Psoas muscle (tissue), 8 donors: ENCODE measurements around the gene C18orf63. TPM values are rescaled to one million over a fixed set of nuclear protein-coding genes. Genes with fewer than 3 reads are reported as not detected.

Source experiments
- ATAC-seq, 4 donors: fragments of 200-7000 bp; cut with Tn5 transposase; one replicate each; pipeline ENCODE4 v1.9.1; 2020; ENCODE audit warnings: moderate library complexity in 3 of 4, mild to moderate bottlenecking in 2 of 4
- DNase-seq, 2 donors: peaks; one replicate each; pipeline ENCODE4 v3.0.0-alpha.2; 2020
- H3K27ac ChIP-seq: fragments of 200-600 bp; one replicate; pipeline ENCODE4 v1.8.0; 2022
- H3K27me3 ChIP-seq, 3 donors: fragments of 200-600 bp in 1 of 3; one replicate each; pipeline versions ENCODE4 v1.6.1 to v1.8.0; 2013 to 2022; ENCODE audit warnings: low read length in 2 of 3, mild to moderate bottlenecking in 2 of 3, moderate library complexity in 1 of 3; ENCODE audit not compliant: insufficient read depth in 3 of 3
- H3K36me3 ChIP-seq, 2 donors: fragments of 200-600 bp in 1 of 2; one replicate each; pipeline versions ENCODE4 v1.6.1 to v1.8.0; 2013 to 2022; ENCODE audit warnings: low read depth in 1 of 2, mild to moderate bottlenecking in 1 of 2, moderate library complexity in 1 of 2; ENCODE audit not compliant: insufficient read depth in 1 of 2
- H3K4me1 ChIP-seq: fragments of 200-600 bp; one replicate; pipeline ENCODE4 v1.8.0; 2022
- H3K4me3 ChIP-seq: fragments of 200-600 bp; one replicate; pipeline ENCODE4 v1.8.0; 2022; ENCODE audit warnings: mild to moderate bottlenecking
- H3K9me3 ChIP-seq: fragments of 200-600 bp; one replicate; pipeline ENCODE4 v1.8.0; 2022
- CTCF ChIP-seq: fragments of 200-600 bp; IDR thresholded peaks from one replicate; pipeline ENCODE4 v1.8.0; 2022; ENCODE audit warnings: antibody characterized with exemption
- WGBS, 3 donors: extraction: QIAGEN DNeasy Blood & Tissue Kit; methylation state at CpG; one replicate each; pipeline versions ENCODE4 v1.1.6 to v1.1.7; 2013; 5-methylcytosine and 5-hydroxymethylcytosine counted together
- intact Hi-C, 2 donors: fragments of 100-400 bp; cut with DNase I; formaldehyde crosslinking; loops; one replicate each; pipeline versions ENCODE4 v1.11.0 to v1.14.2; 2022
- polyA plus RNA-seq, 3 donors: library from polyadenylated mRNA; stranded (reverse); fragments of 200-250 nt; gene quantifications; one replicate each; pipeline ENCODE4 v1.2.3, GENCODE V29; 2013
- total RNA-seq, 4 donors: library from RNA; stranded (reverse); fragmentation: NEBNext Ultra II Directional in 2 of 4; extraction: Animal tissue kit (Norgen Biotek cat#: 25700) in 2 of 4; gene quantifications; one replicate each; pipeline versions ENCODE4 v1.2.1 to v1.2.4, GENCODE V29; 2021 to 2023
- donor health status: healthy with polysubstance abuse.
- donor health status: DM: no; HTN: no; CAD: no; lungs with moderate emphysema.
- donor health status: Bipolar disorder and iron deficiency.
- donor health status: healthy.
- donor health status: DM: yes; HTN: yes; CAD: no.
- donor health status: DM: no; HTN: no; CAD: no.
- donor health status: DM: no; HTN: no; CAD: no.
- donor health status: DM: yes; HTN: yes; CAD: no.

C18orf63 gene
- total and polyA plus RNA-seq, 7 donors: not detected

- Histone ChIP-seq H3K4me3 (no peak overlapping the region), H3K27me3 (no peaks in the 10 kb centered on the region), H3K9me3 (no peaks in the 10 kb centered on the region), H3K4me1 (no peaks in the 10 kb centered on the region), H3K36me3 (no peaks in the 10 kb centered on the region), H3K27ac (no peak overlapping the region)
- TF ChIP-seq CTCF: no peak
- 57 to 66% (median 64%) methylated on average over 4 of the region's 4 CpGs for WGBS, 3 donors
- intact Hi-C loops: no loop called here
- no peak for DNase-seq
- no peak for ATAC-seq
Observed at GRCh38 chr18:74400813-74401212, 85.2 kb downstream of the C18orf63 start.

DNA sequence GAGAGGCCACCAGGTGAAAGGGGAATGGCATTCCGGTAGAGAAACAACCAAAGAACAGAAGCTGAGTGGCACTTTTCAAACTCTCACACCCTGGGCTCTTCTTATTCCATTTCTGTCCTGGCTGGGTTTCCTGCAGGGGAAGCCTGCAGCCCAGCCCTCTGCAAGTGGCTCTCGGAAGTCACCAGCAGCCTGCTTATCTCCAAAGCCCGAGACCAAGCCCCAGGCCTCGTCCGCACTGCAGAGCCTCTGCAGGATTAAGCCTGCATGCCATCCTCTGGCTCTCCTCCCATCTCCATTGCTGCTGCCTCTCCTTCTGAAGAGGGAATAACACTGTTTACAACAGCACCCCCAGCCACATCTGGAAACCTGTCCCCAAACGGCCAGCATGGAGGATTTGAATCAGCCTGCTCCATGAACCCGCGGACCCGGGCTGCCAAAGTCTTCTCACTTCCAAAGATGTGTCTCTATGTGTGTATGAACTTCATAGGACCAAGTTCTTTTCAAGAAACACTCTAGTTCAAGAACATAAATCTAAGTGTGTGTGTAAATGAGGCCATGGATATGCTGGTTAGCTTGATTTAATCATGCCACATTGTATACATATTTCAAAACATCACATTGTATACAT, 87.3 kb downstream of the C18orf63 start:
- no peaks in the 10 kb centered on the region for H3K27me3 ChIP-seq
- ATAC-seq (no peak), DNase-seq (no peak)
- intact Hi-C loops: no loop called here
- no peaks in the 10 kb centered on the region for H3K9me3 ChIP-seq
- 65 to 76% (median 71%) methylated on average over 9 of the region's 9 CpGs for WGBS, 3 donors
- no peak for TF ChIP-seq CTCF
- no peak overlapping the region for H3K4me3 ChIP-seq
- H3K36me3 ChIP-seq: no peaks in the 10 kb centered on the region
- no peaks in the 10 kb centered on the region for H3K4me1 ChIP-seq
- H3K27ac ChIP-seq: no peak overlapping the region

DNA sequence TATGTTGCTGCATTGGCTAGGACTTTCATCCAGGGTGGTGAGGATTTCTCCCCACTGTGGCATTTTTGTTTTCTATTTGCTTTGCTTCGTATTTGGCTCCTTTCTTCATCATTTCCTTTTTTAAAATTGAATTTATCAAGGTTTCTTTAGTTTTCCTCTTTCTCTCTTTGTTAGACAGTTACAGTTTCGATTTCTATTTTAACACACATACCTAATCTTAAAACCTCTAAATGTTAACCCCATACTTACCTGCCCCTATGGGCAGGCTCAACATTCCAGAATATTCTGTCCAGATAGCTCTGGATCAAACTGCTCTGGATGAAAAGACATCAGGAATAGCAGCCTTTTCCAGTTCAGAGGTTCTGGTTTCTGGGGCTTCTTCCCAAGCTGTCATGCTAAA, 92.2 kb downstream of the C18orf63 start:
- no peak for ATAC-seq
- intact Hi-C loops: no loop called here
- Histone ChIP-seq H3K27ac (no peak overlapping the region), H3K4me1 (no peaks in the 10 kb centered on the region), H3K9me3 (no peaks in the 10 kb centered on the region), H3K36me3 (no peaks in the 10 kb centered on the region), H3K4me3 (no peak overlapping the region), H3K27me3 (peaks cover 0 to 8% (median 2%) of the 10 kb centered on the region in 3 donors)
- no peak for TF ChIP-seq CTCF
- DNase-seq: no peak
- WGBS, 3 donors: 35 to 38% (median 36%) methylated on average over 2 of the region's 2 CpGs

Other genes with a start within 250 kb of the C18orf63 start
- under 1 TPM in 2 of 4 donors, not detected in 2; 0.30 TPM for gene FBXO15, start 168.0 kb upstream of the C18orf63 start, total RNA-seq
- under 1 TPM in 2 of 3 donors, not detected in 1; 0.03 to 0.17 TPM for gene FBXO15, start 168.0 kb upstream of the C18orf63 start, polyA plus RNA-seq
- 10 to 100 TPM; 52.6 to 91.6 (median 66.4) TPM for gene TIMM21, start 167.3 kb upstream of the C18orf63 start, total RNA-seq
- 100 to 1,000 TPM in 2 of 3 donors, 10 to 100 TPM in 1; 76.8 to 201 (median 158) TPM for gene TIMM21, start 167.3 kb upstream of the C18orf63 start, polyA plus RNA-seq
- 10 to 100 TPM; 13.4 to 27.1 (median 22.1) TPM for gene CYB5A, start 23.9 kb upstream of the C18orf63 start, total RNA-seq
- gene CYB5A, start 23.9 kb upstream of the C18orf63 start, polyA plus RNA-seq: 10 to 100 TPM; 27.0 to 35.6 (median 27.2) TPM
- under 1 TPM; 0.07 to 0.67 (median 0.21) TPM for gene DIPK1C, start 141.5 kb downstream of the C18orf63 start, total RNA-seq
- under 1 TPM; 0.09 to 0.34 (median 0.20) TPM for gene DIPK1C, start 141.5 kb downstream of the C18orf63 start, polyA plus RNA-seq
- gene CNDP2, start 180.5 kb downstream of the C18orf63 start, total RNA-seq: 10 to 100 TPM; 36.8 to 51.9 (median 44.1) TPM
- gene CNDP2, start 180.5 kb downstream of the C18orf63 start, polyA plus RNA-seq: 10 to 100 TPM; 24.3 to 48.5 (median 29.4) TPM
- not detected for gene CNDP1, start 218.7 kb downstream of the C18orf63 start, total RNA-seq
- under 1 TPM in 1 of 3 donors, not detected in 2; 0.04 TPM for gene CNDP1, start 218.7 kb downstream of the C18orf63 start, polyA plus RNA-seq